HG03159 (cell line): Measurements from ENCODE around the gene SIDT1.

Source experiments
- ATAC-seq: cut with Tn5 transposase; IDR thresholded peaks from one replicate; pipeline ENCODE4 v1.9.1; 2021; ENCODE audit warnings: mild to moderate bottlenecking, moderate library complexity; ENCODE audit not compliant: unreplicated experiment

Gene SIDT1

GRCh38 chr3:113594066-113594465, 61.7 kb downstream of the SIDT1 start:
- no peak for ATAC-seq

GRCh38 chr3:113597596-113598354, 65.4 kb downstream of the SIDT1 start:
- ATAC-seq, result no peak

- ATAC-seq, result no peak
Observed at GRCh38 chr3:113600418-113601182, 68.2 kb downstream of the SIDT1 start.

- no peak for ATAC-seq
Observed at GRCh38 chr3:113601240-113601639, 68.9 kb downstream of the SIDT1 start.

GRCh38 chr3:113602256-113602655, 69.9 kb downstream of the SIDT1 start:
- no peak for ATAC-seq

- no peak for ATAC-seq
Observed at GRCh38 chr3:113602836-113603235, 70.5 kb downstream of the SIDT1 start.

- ATAC-seq, result peak; percentile 99
Observed at GRCh38 chr3:113606539-113607218, 74.3 kb downstream of the SIDT1 start.

- ATAC-seq, result no peak
Observed at GRCh38 chr3:113607219-113607596, 74.9 kb downstream of the SIDT1 start.

GRCh38 chr3:113614402-113614801, 82.0 kb downstream of the SIDT1 start:
- no peak for ATAC-seq

- ATAC-seq, result no peak
Observed at GRCh38 chr3:113615976-113616375, 83.6 kb downstream of the SIDT1 start.

GRCh38 chr3:113617726-113618125, 85.4 kb downstream of the SIDT1 start:
- no peak for ATAC-seq

GRCh38 chr3:113620091-113620490, 87.7 kb downstream of the SIDT1 start:
- ATAC-seq, result no peak

- no peak for ATAC-seq
Observed at GRCh38 chr3:113623324-113623723, 91.0 kb downstream of the SIDT1 start.

GRCh38 chr3:113623811-113624210, 91.5 kb downstream of the SIDT1 start:
- no peak for ATAC-seq

GRCh38 chr3:113625834-113626233, 93.5 kb downstream of the SIDT1 start:
- no peak for ATAC-seq

- no peak for ATAC-seq
Observed at GRCh38 chr3:113626503-113627371, 94.4 kb downstream of the SIDT1 start.

- no peak for ATAC-seq
Observed at GRCh38 chr3:113628316-113628715, 96.0 kb downstream of the SIDT1 start.

GRCh38 chr3:113628788-113629187, 96.4 kb downstream of the SIDT1 start:
- no peak for ATAC-seq

- ATAC-seq, result no peak
Observed at GRCh38 chr3:113629584-113630421, 97.4 kb downstream of the SIDT1 start.
